Stimulated activated CD4-positive, alpha-beta T cell treated with anti-CD3 and anti-CD28 coated beads, Interleukin-15, amount 100 ng/mL, for 1 hour (primary cell): ENCODE measurements around the gene RD3L.
"Not testable (repeated sequence)": the region's sequence is repeated elsewhere in the genome, so short reads cannot be mapped to it uniquely, and the experiment has no call there.

Experiments
- DNase-seq, 2 donors: peaks; one replicate each; pipeline ENCODE4 v3.0.0-alpha.2; 2020; ENCODE audit warnings: low read depth in 1 of 2, low spot score in 1 of 2

RD3L gene

GRCh38 chr14:103928011-103928890 lies 14.1 kb downstream of the RD3L start, which contains the start of gene TDRD9:
TDRD9 (plus strand) TSS chr14:103928456; CDS start chr14:103928510, 54 bp downstream.
- no peak for DNase-seq

GRCh38 chr14:103927566-103927965 lies 14.8 kb downstream of the RD3L start:
- no peak for DNase-seq

- no peak for DNase-seq
These were observed 17.0 kb downstream of the RD3L start for GRCh38 chr14:103925316-103925715.

- no peak for DNase-seq
These were observed 18.5 kb downstream of the RD3L start for GRCh38 chr14:103923863-103924262.

GRCh38 chr14:103921855-103922200 lies 20.5 kb downstream of the RD3L start:
- DNase-seq = not testable (repeated sequence)

- peak; percentile 91 to 94 for DNase-seq
These were observed 21.1 kb downstream of the RD3L start for GRCh38 chr14:103920981-103921854.

- DNase-seq = no peak
These were observed 25.6 kb downstream of the RD3L start for GRCh38 chr14:103916636-103917262.

- no peak for DNase-seq
These were observed 26.7 kb downstream of the RD3L start for GRCh38 chr14:103915616-103916015.

GRCh38 chr14:103910984-103911383 lies 31.3 kb downstream of the RD3L start:
- no peak for DNase-seq

GRCh38 chr14:103910262-103910935 lies 31.9 kb downstream of the RD3L start:
- DNase-seq = peak; percentile 47 to 50

GRCh38 chr14:103909531-103910261 lies 32.6 kb downstream of the RD3L start:
- no peak for DNase-seq

- DNase-seq = no peak
These were observed 33.7 kb downstream of the RD3L start for GRCh38 chr14:103908580-103908979.

GRCh38 chr14:103905842-103906456 lies 36.4 kb downstream of the RD3L start:
- no peak for DNase-seq

- no peak for DNase-seq
These were observed 37.7 kb downstream of the RD3L start for GRCh38 chr14:103904493-103905107.

GRCh38 chr14:103899833-103900232 lies 42.5 kb downstream of the RD3L start:
- DNase-seq = no peak

GRCh38 chr14:103899316-103899715 lies 43.0 kb downstream of the RD3L start:
- DNase-seq = no peak

GRCh38 chr14:103898711-103899110 lies 43.6 kb downstream of the RD3L start:
- DNase-seq = no peak

GRCh38 chr14:103898204-103898603 lies 44.1 kb downstream of the RD3L start:
- no peak for DNase-seq
